ENCODE measurements around the gene DNAJA3. TPM values are rescaled to one million over a fixed set of nuclear protein-coding genes. Genes with fewer than 3 reads are reported as not detected.

The DNAJA3 gene
- total RNA-seq, 2 experiments from 2014 or later = 86.8 to 101 TPM

GRCh38 chr16:4471869-4472268 is 46.2 kb downstream of the DNAJA3 start:
- DNase-seq = no peak
- ChIA-PET POLR2A (interaction anchor here (0.6 kb wide), 1 partner anchor 596 kb away, joined by 3 read pairs; no protein-coding TSS in a partner anchor), CTCF (interaction anchor here (0.9 kb wide), 1 partner anchor 484 kb away, joined by 3 read pairs; no protein-coding TSS in a partner anchor)
- Mint-ChIP-seq H3K27ac (peak overlapping the region; percentile 30), H3K4me3 (no peak overlapping the region), H3K4me1 (ENCODE audit: low read depth) (peaks cover 23% of the 10 kb centered on the region), H3K36me3 (ENCODE audit: low read depth) (peaks cover 14% of the 10 kb centered on the region), H3K9me3 (no peaks in the 10 kb centered on the region), H3K27me3 (no peaks in the 10 kb centered on the region)
- no peak for ATAC-seq
- TF ChIP-seq, protein P1, sequence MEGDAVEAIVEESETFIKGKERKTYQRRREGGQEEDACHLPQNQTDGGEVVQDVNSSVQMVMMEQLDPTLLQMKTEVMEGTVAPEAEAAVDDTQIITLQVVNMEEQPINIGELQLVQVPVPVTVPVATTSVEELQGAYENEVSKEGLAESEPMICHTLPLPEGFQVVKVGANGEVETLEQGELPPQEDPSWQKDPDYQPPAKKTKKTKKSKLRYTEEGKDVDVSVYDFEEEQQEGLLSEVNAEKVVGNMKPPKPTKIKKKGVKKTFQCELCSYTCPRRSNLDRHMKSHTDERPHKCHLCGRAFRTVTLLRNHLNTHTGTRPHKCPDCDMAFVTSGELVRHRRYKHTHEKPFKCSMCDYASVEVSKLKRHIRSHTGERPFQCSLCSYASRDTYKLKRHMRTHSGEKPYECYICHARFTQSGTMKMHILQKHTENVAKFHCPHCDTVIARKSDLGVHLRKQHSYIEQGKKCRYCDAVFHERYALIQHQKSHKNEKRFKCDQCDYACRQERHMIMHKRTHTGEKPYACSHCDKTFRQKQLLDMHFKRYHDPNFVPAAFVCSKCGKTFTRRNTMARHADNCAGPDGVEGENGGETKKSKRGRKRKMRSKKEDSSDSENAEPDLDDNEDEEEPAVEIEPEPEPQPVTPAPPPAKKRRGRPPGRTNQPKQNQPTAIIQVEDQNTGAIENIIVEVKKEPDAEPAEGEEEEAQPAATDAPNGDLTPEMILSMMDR (IDR thresholded peaks at IDR 0.05) = no peak
- intact Hi-C loops (cut with micrococcal nuclease) = no loop called here

DNA sequence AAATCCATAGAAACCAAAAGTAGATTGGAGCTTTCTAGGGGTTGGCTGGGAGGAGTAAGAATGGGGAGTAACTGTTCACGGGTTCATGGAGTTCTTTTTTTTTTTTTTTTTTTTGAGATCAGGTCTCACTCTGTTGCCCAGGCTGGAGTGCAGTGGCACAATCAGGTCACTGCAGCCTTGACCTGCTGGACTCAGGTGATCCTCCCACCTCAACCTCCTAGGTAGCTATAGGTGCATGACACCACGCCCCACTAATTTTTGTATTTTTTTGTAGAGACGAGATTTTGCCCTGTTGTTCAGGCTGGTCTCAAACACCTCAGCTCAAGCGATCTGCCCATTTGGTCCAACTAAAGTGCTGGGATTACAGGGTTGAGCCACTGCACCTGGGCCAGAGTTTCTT is 47.2 kb downstream of the DNAJA3 start:
- ATAC-seq (no peak), DNase-seq (no peak)
- H3K36me3 Mint-ChIP-seq (ENCODE audit: low read depth) = peaks cover 14% of the 10 kb centered on the region
- H3K27me3 Mint-ChIP-seq = no peaks in the 10 kb centered on the region
- peak overlapping the region; percentile 59 for H3K27ac Mint-ChIP-seq
- TF ChIP-seq, protein P1 (IDR thresholded peaks at IDR 0.05) = no peak
- CTCF ChIA-PET = interaction anchor here (0.9 to 1.1 kb wide), 4 partner anchors 13 to 166 kb away, joined by 3 to 4 read pairs (median 3); partner anchors contain the start of gene MGRN1
- H3K9me3 Mint-ChIP-seq = no peaks in the 10 kb centered on the region
- intact Hi-C loops (cut with micrococcal nuclease) = no loop called here
- peaks cover 24% of the 10 kb centered on the region for H3K4me1 Mint-ChIP-seq (ENCODE audit: low read depth)
- H3K4me3 Mint-ChIP-seq = peak overlapping the region; percentile 92
- POLR2A ChIA-PET = interaction anchor here (1.1 to 1.2 kb wide), 2 partner anchors 15 to 57 kb away, joined by 4 read pairs; partner anchors contain the start of gene CORO7

GRCh38 chr16:4474192-4474961 is 48.7 kb downstream of the DNAJA3 start, which contains the start of gene NMRAL1:
NMRAL1 (minus strand) TSS chr16:4474625; CDS start chr16:4474132, 493 bp downstream.
- H3K9me3 Mint-ChIP-seq = no peaks in the 10 kb centered on the region
- CTCF ChIA-PET = interaction anchor here (1.0 to 1.8 kb wide), 3 partner anchors 31 to 74 kb away, joined by 4 to 6 read pairs (median 4); no protein-coding TSS in a partner anchor
- peak; percentile 96 for DNase-seq
- peak; percentile 65 for ATAC-seq
- TF ChIP-seq, protein P1 (IDR thresholded peaks at IDR 0.05) = no peak
- H3K4me1 Mint-ChIP-seq (ENCODE audit: low read depth) = peaks cover 32% of the 10 kb centered on the region
- H3K4me3 Mint-ChIP-seq = peak within 1 kb of the TSS; percentile 92
- intact Hi-C loops (cut with micrococcal nuclease) = no loop called here
- peaks cover 18% of the 10 kb centered on the region for H3K36me3 Mint-ChIP-seq (ENCODE audit: low read depth)
- H3K27me3 Mint-ChIP-seq = no peaks in the 10 kb centered on the region
- H3K27ac Mint-ChIP-seq = peak within 1 kb of the TSS; percentile 85
- POLR2A ChIA-PET = interaction anchor here (0.7 to 3.0 kb wide), 10 partner anchors 9 to 203 kb away, joined by 3 to 23 read pairs (median 4); partner anchors contain the start of gene DNAJA3

GRCh38 chr16:4475880-4476788 is 50.5 kb downstream of the DNAJA3 start, which contains the start of gene HMOX2:
HMOX2 (plus strand) TSS chr16:4476398; CDS start chr16:4505525, 29,127 bp downstream.
- ChIA-PET CTCF (interaction anchor here (1.1 to 4.2 kb wide), 11 partner anchors 10 to 222 kb away, joined by 3 to 28 read pairs (median 4); partner anchors contain the start of gene MGRN1), POLR2A (interaction anchor here (0.6 to 3.0 kb wide), 13 partner anchors 8 to 94 kb away, joined by 3 to 23 read pairs (median 4); partner anchors contain the start of genes CDIP1 and DNAJA3)
- peaks cover 18% of the 10 kb centered on the region for H3K36me3 Mint-ChIP-seq (ENCODE audit: low read depth)
- TF ChIP-seq, protein P1 (IDR thresholded peaks at IDR 0.05) = peak; percentile 35
- no peaks in the 10 kb centered on the region for H3K27me3 Mint-ChIP-seq
- peak; percentile 82 for ATAC-seq
- intact Hi-C loops (cut with micrococcal nuclease) = loop anchor here (5.0 kb wide), 2 partner anchors 49 to 61 kb away; partner anchors contain the start of genes CDIP1 and DNAJA3
- peak within 1 kb of the TSS; percentile 83 for H3K27ac Mint-ChIP-seq
- H3K9me3 Mint-ChIP-seq = no peaks in the 10 kb centered on the region
- H3K4me3 Mint-ChIP-seq = peak within 1 kb of the TSS; percentile 92
- peaks cover 33% of the 10 kb centered on the region for H3K4me1 Mint-ChIP-seq (ENCODE audit: low read depth)
- DNase-seq = peak; percentile 95

Data from activated CD8-positive, alpha-beta T cell treated with anti-CD3 and anti-CD28 coated beads for 36 hours (primary cell).